H9 (cell line): ENCODE measurements around the gene CD2. TPM values are rescaled to one million over a fixed set of nuclear protein-coding genes. Genes with fewer than 3 reads are reported as not detected.

ENCODE experiments used
- DNase-seq: peaks from one replicate; pipeline ENCODE4 v3.0.0-alpha.2; 2017
- H2AFZ ChIP-seq: one replicate; pipeline ENCODE4 v1.6.1; 2013; ENCODE audit warnings: mild to moderate bottlenecking, low read length, control low read depth, moderate library complexity
- H2AK5ac ChIP-seq: 2 replicates; pipeline ENCODE4 v1.6.1; 2013; ENCODE audit warnings: low read length, control low read depth, mixed read lengths; ENCODE audit not compliant: insufficient read length
- H2BK120ac ChIP-seq: one replicate; pipeline ENCODE4 v1.6.1; 2013; ENCODE audit warnings: low read depth, mild to moderate bottlenecking, low read length, control low read depth, inconsistent platforms; ENCODE audit not compliant: poor library complexity, severe bottlenecking
- H2BK12ac ChIP-seq: 2 replicates; pipeline ENCODE4 v1.6.1; 2013; ENCODE audit warnings: low read length, control low read depth, mixed read lengths, low read depth; ENCODE audit not compliant: insufficient read length
- H2BK15ac ChIP-seq: 2 replicates; pipeline ENCODE4 v1.6.1; 2013; ENCODE audit warnings: low read depth, low read length, control low read depth
- H2BK20ac ChIP-seq: one replicate; pipeline ENCODE4 v1.6.1; 2013; ENCODE audit warnings: low read depth, mild to moderate bottlenecking, low read length, control low read depth, inconsistent platforms; ENCODE audit not compliant: poor library complexity, severe bottlenecking
- H2BK5ac ChIP-seq: 2 replicates; pipeline ENCODE4 v1.6.1; 2013; ENCODE audit warnings: low read length, control low read depth, mixed read lengths; ENCODE audit not compliant: insufficient read length
- H3K14ac ChIP-seq: 2 replicates; pipeline ENCODE4 v1.6.1; 2013; ENCODE audit warnings: low read length, control low read depth; ENCODE audit not compliant: insufficient read depth
- H3K18ac ChIP-seq: 2 replicates; pipeline ENCODE4 v1.6.1; 2013; ENCODE audit warnings: low read depth, mild to moderate bottlenecking, mixed read lengths, low read length, control low read depth; ENCODE audit not compliant: insufficient read length
- H3K23ac ChIP-seq: 2 replicates; pipeline ENCODE4 v1.6.1; 2013; ENCODE audit warnings: low read length, control low read depth, mixed read lengths, low read depth; ENCODE audit not compliant: insufficient read length
- H3K23me2 ChIP-seq: 2 replicates; pipeline ENCODE4 v1.6.1; 2013; ENCODE audit warnings: low read depth, mild to moderate bottlenecking, mixed read lengths, low read length, control low read depth; ENCODE audit not compliant: insufficient read length, poor library complexity, severe bottlenecking
- H3K27ac ChIP-seq: 2 replicates; pipeline ENCODE4 v1.5.1; 2013; ENCODE audit warnings: low read length, control low read depth, mixed read lengths, low read depth; ENCODE audit not compliant: insufficient read length
- H3K27me3 ChIP-seq: 2 replicates; pipeline ENCODE4 v1.6.1; 2013; ENCODE audit warnings: low read length, control low read depth, inconsistent platforms; ENCODE audit not compliant: insufficient read depth
- H3K4ac ChIP-seq: 2 replicates; pipeline ENCODE4 v1.6.1; 2013; ENCODE audit warnings: low read depth, mild to moderate bottlenecking, control low read depth, inconsistent platforms, low read length, moderate library complexity
- H3K4me1 ChIP-seq: 2 replicates; pipeline ENCODE4 v1.6.1; 2013; ENCODE audit warnings: low read length, control low read depth, inconsistent platforms; ENCODE audit not compliant: insufficient read depth
- H3K4me2 ChIP-seq: 2 replicates; pipeline ENCODE4 v1.6.1; 2013; ENCODE audit warnings: low read length, control low read depth, mixed read lengths; ENCODE audit not compliant: insufficient read length, insufficient read depth
- H3K56ac ChIP-seq: 2 replicates; pipeline ENCODE4 v1.6.1; 2013; ENCODE audit warnings: low read depth, mild to moderate bottlenecking, mixed read lengths, low read length, control low read depth; ENCODE audit not compliant: insufficient read length
- H3K79me1 ChIP-seq: 2 replicates; pipeline ENCODE4 v1.6.1; 2013; ENCODE audit warnings: low read depth, mild to moderate bottlenecking, moderate library complexity, low read length, control low read depth, inconsistent platforms; ENCODE audit not compliant: insufficient read depth, poor library complexity, severe bottlenecking
- H3K79me2 ChIP-seq: 2 replicates; pipeline ENCODE4 v1.6.1; 2013; ENCODE audit warnings: low read length, control low read depth, inconsistent platforms; ENCODE audit not compliant: insufficient read depth
- H3K9ac ChIP-seq: 2 replicates; pipeline ENCODE4 v1.6.1; 2013; ENCODE audit warnings: low read length, control low read depth, mixed read lengths; ENCODE audit not compliant: insufficient read length; ENCODE audit errors: extremely low read depth
- H3K9me3 ChIP-seq: one replicate; pipeline ENCODE4 v1.6.1; 2013; ENCODE audit warnings: low read depth, low read length, inconsistent platforms; ENCODE audit not compliant: control insufficient read depth
- H3T11ph ChIP-seq: one replicate; pipeline ENCODE4 v1.6.1; 2013; ENCODE audit warnings: mild to moderate bottlenecking, low read length, control low read depth, inconsistent platforms
- H4K20me1 ChIP-seq: one replicate; pipeline ENCODE4 v1.6.1; 2013; ENCODE audit not compliant: control insufficient read depth, insufficient read length, insufficient read depth
- H4K5ac ChIP-seq: 2 replicates; pipeline ENCODE4 v1.6.1; 2013; ENCODE audit warnings: low read depth, mild to moderate bottlenecking, mixed read lengths, low read length, control low read depth; ENCODE audit not compliant: insufficient read length
- H4K8ac ChIP-seq: replicated peaks from 2 replicates; pipeline ENCODE4 v1.6.1; 2013; ENCODE audit warnings: low read length, control low read depth, mixed read lengths, low read depth; ENCODE audit not compliant: insufficient read length
- H4K91ac ChIP-seq: 2 replicates; pipeline ENCODE4 v1.6.1; 2013; ENCODE audit warnings: low read depth, mild to moderate bottlenecking, moderate library complexity, mixed read lengths, low read length, control low read depth; ENCODE audit not compliant: insufficient read length
- H3K27ac Mint-ChIP-seq, 3 experiments: 2 replicates in 2 of 3; 3 replicates in 1 of 3; pipeline ENCODE4 v1.8.0; 2020 to 2021; ENCODE audit warnings: mixed read lengths in 3 of 3, mild to moderate bottlenecking in 1 of 3, moderate library complexity in 1 of 3
- H3K27me3 Mint-ChIP-seq: 2 replicates; pipeline ENCODE4 v1.8.0; 2021; ENCODE audit warnings: low read depth, mild to moderate bottlenecking, moderate library complexity, mixed read lengths
- H3K36me3 Mint-ChIP-seq, 3 experiments: 2 replicates in 2 of 3; 3 replicates in 1 of 3; pipeline ENCODE4 v1.8.0; 2020 to 2021; ENCODE audit warnings: low read depth in 3 of 3, mixed read lengths in 3 of 3; ENCODE audit not compliant: insufficient read depth in 1 of 3
- H3K4me1 Mint-ChIP-seq, 2 experiments: 2 replicates each; pipeline ENCODE4 v1.8.0; 2020; ENCODE audit warnings: mixed read lengths in 2 of 2
- H3K4me3 Mint-ChIP-seq, 2 experiments: 2 replicates in 1 of 2; 3 replicates in 1 of 2; pipeline ENCODE4 v1.8.0; 2020 to 2021; ENCODE audit warnings: mild to moderate bottlenecking in 2 of 2, mixed read lengths in 2 of 2, moderate library complexity in 1 of 2
- H3K9me3 Mint-ChIP-seq, 2 experiments: 2 replicates in 1 of 2; 3 replicates in 1 of 2; pipeline ENCODE4 v1.8.0; 2020; ENCODE audit warnings: mild to moderate bottlenecking in 2 of 2, mixed read lengths in 2 of 2, moderate library complexity in 1 of 2
- WGBS: extraction: QIAGEN DNeasy Blood & Tissue Kit; methylation state at CpG from one replicate; pipeline ENCODE4 v1.1.7; 2013; ENCODE audit warnings: missing lambda C conversion rate, low lambda C conversion rate, mixed read lengths; ENCODE audit not compliant: insufficient read length; ENCODE audit errors: extremely low coverage; 5-methylcytosine and 5-hydroxymethylcytosine counted together
- total RNA-seq: library from RNA; stranded (reverse); gene quantifications from 2 replicates; pipeline ENCODE4 v1.2.1, GENCODE V29; 2021
- TF ChIP-seq, protein P1 (sequence below): fragments of 200-600 bp; sonication (generic); conservative IDR thresholded peaks from 3 replicates; pipeline ENCODE4 v1.8.0; 2021; ENCODE audit warnings: antibody characterized with exemption, mild to moderate bottlenecking

CD2 gene
- total RNA-seq, 1 experiment from 2014 or later: not detected

- no peak overlapping the region for H4K8ac ChIP-seq
- H3K4me2 ChIP-seq: no peak overlapping the region
- no peak overlapping the region for H2BK12ac ChIP-seq
- H3K14ac ChIP-seq: no peak overlapping the region
- H2BK20ac ChIP-seq: no peak overlapping the region
- H3K9me3 ChIP-seq: peaks cover under 1% of the 10 kb centered on the region
- DNase-seq: peak; percentile 60
- no peak overlapping the region for H4K5ac ChIP-seq
- no CpG with 5 or more reads among the region's 8 CpGs for WGBS
- no peak overlapping the region for H3K4ac ChIP-seq
- TF ChIP-seq, protein P1, sequence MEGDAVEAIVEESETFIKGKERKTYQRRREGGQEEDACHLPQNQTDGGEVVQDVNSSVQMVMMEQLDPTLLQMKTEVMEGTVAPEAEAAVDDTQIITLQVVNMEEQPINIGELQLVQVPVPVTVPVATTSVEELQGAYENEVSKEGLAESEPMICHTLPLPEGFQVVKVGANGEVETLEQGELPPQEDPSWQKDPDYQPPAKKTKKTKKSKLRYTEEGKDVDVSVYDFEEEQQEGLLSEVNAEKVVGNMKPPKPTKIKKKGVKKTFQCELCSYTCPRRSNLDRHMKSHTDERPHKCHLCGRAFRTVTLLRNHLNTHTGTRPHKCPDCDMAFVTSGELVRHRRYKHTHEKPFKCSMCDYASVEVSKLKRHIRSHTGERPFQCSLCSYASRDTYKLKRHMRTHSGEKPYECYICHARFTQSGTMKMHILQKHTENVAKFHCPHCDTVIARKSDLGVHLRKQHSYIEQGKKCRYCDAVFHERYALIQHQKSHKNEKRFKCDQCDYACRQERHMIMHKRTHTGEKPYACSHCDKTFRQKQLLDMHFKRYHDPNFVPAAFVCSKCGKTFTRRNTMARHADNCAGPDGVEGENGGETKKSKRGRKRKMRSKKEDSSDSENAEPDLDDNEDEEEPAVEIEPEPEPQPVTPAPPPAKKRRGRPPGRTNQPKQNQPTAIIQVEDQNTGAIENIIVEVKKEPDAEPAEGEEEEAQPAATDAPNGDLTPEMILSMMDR: peak; percentile 90
- H3K27ac Mint-ChIP-seq: no peak overlapping the region
- H3K9ac ChIP-seq: no peak overlapping the region
- no peak overlapping the region; a peak in 1 of 5 replicates for H3K4me3 Mint-ChIP-seq
- no peak overlapping the region for H3K27ac ChIP-seq
- H3K56ac ChIP-seq: no peak overlapping the region
- H3K4me1 ChIP-seq: no peaks in the 10 kb centered on the region
- H3K4me1 Mint-ChIP-seq: no peaks in the 10 kb centered on the region; a peak in 1 of 4 replicates
- H2BK120ac ChIP-seq: no peak overlapping the region
- no peak overlapping the region for H3T11ph ChIP-seq
- no peaks in the 10 kb centered on the region for H4K20me1 ChIP-seq
- H3K23ac ChIP-seq: no peak overlapping the region
- no peaks in the 10 kb centered on the region for H3K79me1 ChIP-seq
- no peak overlapping the region for H3K18ac ChIP-seq
- H2BK15ac ChIP-seq: no peak overlapping the region
- no peak overlapping the region for H2AFZ ChIP-seq
- no peak overlapping the region for H4K91ac ChIP-seq
- peaks cover 4 to 7% of the 10 kb centered on the region in 2 experiments; a peak in 4 of 5 replicates for H3K9me3 Mint-ChIP-seq
- peaks cover 0 to 8% (median 0%) of the 10 kb centered on the region in 3 experiments; a peak in 3 of 7 replicates for H3K36me3 Mint-ChIP-seq
- H2BK5ac ChIP-seq: no peak overlapping the region
- no peaks in the 10 kb centered on the region for H3K23me2 ChIP-seq
- H3K79me2 ChIP-seq: no peaks in the 10 kb centered on the region
- H3K27me3 ChIP-seq: no peaks in the 10 kb centered on the region
- H2AK5ac ChIP-seq: no peak overlapping the region
- H3K27me3 Mint-ChIP-seq: peaks cover 3% of the 10 kb centered on the region
These were observed 17.0 kb upstream of the CD2 start for GRCh38 chr1:116737020-116737854.
